ENCODE measurements around the gene ALX1.

The ALX1 gene

GRCh38 chr12:85266356-85266755 is 13.7 kb upstream of the ALX1 start:
- H3K4me3 ChIP-seq (ENCODE audit: low read depth, low read length): no peak overlapping the region
- TF ChIP-seq, protein P1, sequence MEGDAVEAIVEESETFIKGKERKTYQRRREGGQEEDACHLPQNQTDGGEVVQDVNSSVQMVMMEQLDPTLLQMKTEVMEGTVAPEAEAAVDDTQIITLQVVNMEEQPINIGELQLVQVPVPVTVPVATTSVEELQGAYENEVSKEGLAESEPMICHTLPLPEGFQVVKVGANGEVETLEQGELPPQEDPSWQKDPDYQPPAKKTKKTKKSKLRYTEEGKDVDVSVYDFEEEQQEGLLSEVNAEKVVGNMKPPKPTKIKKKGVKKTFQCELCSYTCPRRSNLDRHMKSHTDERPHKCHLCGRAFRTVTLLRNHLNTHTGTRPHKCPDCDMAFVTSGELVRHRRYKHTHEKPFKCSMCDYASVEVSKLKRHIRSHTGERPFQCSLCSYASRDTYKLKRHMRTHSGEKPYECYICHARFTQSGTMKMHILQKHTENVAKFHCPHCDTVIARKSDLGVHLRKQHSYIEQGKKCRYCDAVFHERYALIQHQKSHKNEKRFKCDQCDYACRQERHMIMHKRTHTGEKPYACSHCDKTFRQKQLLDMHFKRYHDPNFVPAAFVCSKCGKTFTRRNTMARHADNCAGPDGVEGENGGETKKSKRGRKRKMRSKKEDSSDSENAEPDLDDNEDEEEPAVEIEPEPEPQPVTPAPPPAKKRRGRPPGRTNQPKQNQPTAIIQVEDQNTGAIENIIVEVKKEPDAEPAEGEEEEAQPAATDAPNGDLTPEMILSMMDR (IDR thresholded peaks at IDR 0.05; ENCODE audit: borderline replicate concordance, insufficient read depth, low read depth, low read length): no peak

GRCh38 chr12:85273381-85274314 is 6.4 kb upstream of the ALX1 start:
- TF ChIP-seq, protein P1 (IDR thresholded peaks at IDR 0.05; ENCODE audit: borderline replicate concordance, insufficient read depth, low read depth, low read length): no peak
- H3K4me3 ChIP-seq (ENCODE audit: low read depth, low read length): no peak overlapping the region

DNA sequence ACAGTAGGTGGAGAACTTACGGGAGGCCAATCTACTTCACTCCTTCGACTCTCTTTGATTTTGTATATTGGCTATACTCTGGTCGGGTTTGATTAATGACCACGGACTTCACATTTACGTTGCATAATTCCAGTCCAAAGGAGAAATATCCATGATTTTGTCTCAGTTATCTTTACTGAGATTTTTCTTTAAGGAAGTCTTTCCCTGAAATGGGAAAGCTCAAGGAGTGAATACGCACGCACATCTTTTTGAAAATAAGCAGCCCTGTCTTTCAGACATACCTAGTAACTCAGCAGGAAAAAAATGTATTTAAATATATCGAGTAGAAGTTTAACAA is 5.7 kb upstream of the ALX1 start:
- H3K4me3 ChIP-seq (ENCODE audit: low read depth, low read length): no peak overlapping the region
- TF ChIP-seq, protein P1 (IDR thresholded peaks at IDR 0.05; ENCODE audit: borderline replicate concordance, insufficient read depth, low read depth, low read length): no peak

- TF ChIP-seq, protein P1 (IDR thresholded peaks at IDR 0.05; ENCODE audit: borderline replicate concordance, insufficient read depth, low read depth, low read length): no peak
- no peak overlapping the region for H3K4me3 ChIP-seq (ENCODE audit: low read depth, low read length)
These were observed 4.6 kb upstream of the ALX1 start for GRCh38 chr12:85275374-85275773.

- TF ChIP-seq, protein P1 (IDR thresholded peaks at IDR 0.05; ENCODE audit: borderline replicate concordance, insufficient read depth, low read depth, low read length): no peak
- H3K4me3 ChIP-seq (ENCODE audit: low read depth, low read length): no peak overlapping the region
These were observed 2.8 kb upstream of the ALX1 start for GRCh38 chr12:85277191-85277590.

DNA sequence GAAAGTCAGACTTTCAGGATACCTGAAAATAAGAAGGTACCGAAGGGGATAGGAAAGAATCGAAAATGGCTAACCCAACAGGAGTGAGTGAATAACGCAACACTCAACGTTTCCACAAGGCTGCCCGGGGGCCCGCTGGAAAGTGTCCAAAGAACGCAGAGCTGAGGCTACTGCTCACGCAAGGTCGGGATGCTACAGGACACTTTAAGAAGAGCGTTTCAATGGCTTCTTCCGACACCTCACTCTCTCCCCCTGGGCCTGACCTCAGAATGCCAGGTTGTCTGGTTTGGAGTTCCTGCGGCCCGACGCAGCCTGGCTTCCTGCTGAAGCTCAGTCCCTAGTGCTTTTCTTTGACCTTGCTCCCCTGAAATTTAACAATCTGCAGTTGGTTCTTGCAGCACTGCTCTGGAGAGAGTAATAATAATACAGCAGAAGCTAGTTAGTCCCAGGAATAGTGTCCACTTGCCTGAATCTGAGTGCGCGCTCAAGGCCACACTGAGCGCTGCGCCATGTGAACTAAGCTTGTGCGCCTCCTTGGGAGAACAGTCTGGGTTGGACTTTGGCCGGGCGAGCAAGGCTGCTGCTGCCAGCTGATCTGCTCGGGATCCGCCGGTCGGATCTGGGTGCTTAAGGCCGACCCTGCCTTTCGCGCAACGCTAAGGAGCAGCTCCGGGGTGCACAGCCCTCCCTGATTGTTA is 2.0 kb upstream of the ALX1 start:
- H3K4me3 ChIP-seq (ENCODE audit: low read depth, low read length): no peak overlapping the region
- TF ChIP-seq, protein P1 (IDR thresholded peaks at IDR 0.05; ENCODE audit: borderline replicate concordance, insufficient read depth, low read depth, low read length): no peak
